Smooth muscle cell (in vitro differentiated cells): Measurements from ENCODE around the gene LDHA. TPM values are rescaled to one million over a fixed set of nuclear protein-coding genes. Genes with fewer than 3 reads are reported as not detected.

Experiments
- DNase-seq: peaks from one replicate; lab custom pipeline; 2025; ENCODE audit not compliant: unreplicated experiment; lab: John Stamatoyannopoulos, UW
- H2AFZ ChIP-seq: fragments of 200-600 bp; sonication (generic); 2 replicates; pipeline ENCODE4 v1.6.0; 2016; ENCODE audit warnings: antibody characterized with exemption, low read depth, mild to moderate bottlenecking
- H3F3A ChIP-seq: fragments of 200-600 bp; sonication (generic); 2 replicates; pipeline ENCODE4 v1.6.0; 2017; ENCODE audit warnings: antibody characterized with exemption, low read depth
- H3K27ac ChIP-seq: fragments of 200-600 bp; sonication (generic); 2 replicates; pipeline ENCODE4 v1.5.1; 2016; ENCODE audit warnings: low read depth, mild to moderate bottlenecking
- H3K27me3 ChIP-seq: fragments of 200-600 bp; sonication (generic); 2 replicates; pipeline ENCODE4 v1.6.1; 2016; ENCODE audit warnings: low read depth, mild to moderate bottlenecking
- H3K36me3 ChIP-seq: fragments of 200-600 bp; sonication (generic); 2 replicates; pipeline ENCODE4 v1.5.1; 2016; ENCODE audit warnings: low read depth
- H3K4me1 ChIP-seq: fragments of 200-600 bp; sonication (generic); 2 replicates; pipeline ENCODE4 v1.5.1; 2016; ENCODE audit warnings: low read depth
- H3K4me2 ChIP-seq: fragments of 200-600 bp; sonication (generic); 2 replicates; pipeline ENCODE4 v1.6.0; 2016; ENCODE audit warnings: mild to moderate bottlenecking
- H3K4me3 ChIP-seq: fragments of 200-600 bp; sonication (generic); 2 replicates; pipeline ENCODE4 v1.5.1; 2016; ENCODE audit warnings: mild to moderate bottlenecking
- H3K79me2 ChIP-seq: fragments of 200-600 bp; sonication (generic); 2 replicates; pipeline ENCODE4 v1.6.0; 2016; ENCODE audit warnings: low read depth, mild to moderate bottlenecking
- H3K9ac ChIP-seq: fragments of 200-600 bp; sonication (generic); 2 replicates; pipeline ENCODE4 v1.6.0; 2016; ENCODE audit warnings: low read depth
- H3K9me3 ChIP-seq: fragments of 200-600 bp; sonication (generic); replicated peaks from 2 replicates; pipeline ENCODE4 v1.5.1; 2016; ENCODE audit warnings: low read depth
- H4K20me1 ChIP-seq: fragments of 200-600 bp; sonication (generic); 2 replicates; pipeline ENCODE4 v1.6.0; 2016; ENCODE audit warnings: low read depth
- WGBS: methylation state at CpG from one replicate; pipeline ENCODE4 v1.1.7; 2016; ENCODE audit warnings: low lambda C conversion rate; 5-methylcytosine and 5-hydroxymethylcytosine counted together
- polyA plus RNA-seq: library from polyadenylated mRNA; unstranded; fragments of >200 nt; fragmentation: Nextera tagmentation; extraction: Ambion mirVana; gene quantifications from 2 replicates; pipeline ENCODE4 v1.2.1, GENCODE V29; 2016
- total RNA-seq: library from RNA; depleted of rRNA; stranded (reverse); fragments of >200 nt; gene quantifications from 2 replicates; pipeline ENCODE4 v1.2.3, GENCODE V29; 2014
- TF ChIP-seq, protein P1 (sequence below): fragments of 200-600 bp; sonication (generic); IDR thresholded peaks from 2 replicates; pipeline ENCODE4 v1.5.1; 2017; ENCODE audit warnings: borderline replicate concordance, mild to moderate bottlenecking, antibody characterized with exemption; ENCODE audit not compliant: insufficient read depth, poor library complexity, severe bottlenecking

Gene LDHA
- total and polyA plus RNA-seq, 2 experiments from 2014 or later, result 1,106 to 2,158 TPM

DNA sequence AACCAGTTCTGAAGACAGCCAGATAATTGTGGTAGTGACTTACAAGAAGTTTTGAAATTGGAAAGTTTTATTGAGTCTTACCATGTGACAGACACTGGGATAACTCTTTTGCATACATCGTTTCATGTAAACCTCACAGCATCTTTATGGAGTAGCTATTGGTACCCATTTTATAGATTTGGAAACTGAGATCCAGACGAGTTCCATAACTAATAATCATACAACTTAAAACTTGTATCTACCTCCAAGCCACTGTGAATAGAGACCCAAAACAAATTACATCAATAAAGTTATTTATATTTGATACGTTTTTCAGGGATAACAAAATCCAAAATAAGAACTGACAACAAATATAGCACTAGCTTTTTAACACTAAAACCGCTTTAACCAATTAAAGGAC is 35.7 kb upstream of the LDHA start:
- WGBS, result 97% methylated on average over 4 of the region's 4 CpGs
- TF ChIP-seq, protein P1, sequence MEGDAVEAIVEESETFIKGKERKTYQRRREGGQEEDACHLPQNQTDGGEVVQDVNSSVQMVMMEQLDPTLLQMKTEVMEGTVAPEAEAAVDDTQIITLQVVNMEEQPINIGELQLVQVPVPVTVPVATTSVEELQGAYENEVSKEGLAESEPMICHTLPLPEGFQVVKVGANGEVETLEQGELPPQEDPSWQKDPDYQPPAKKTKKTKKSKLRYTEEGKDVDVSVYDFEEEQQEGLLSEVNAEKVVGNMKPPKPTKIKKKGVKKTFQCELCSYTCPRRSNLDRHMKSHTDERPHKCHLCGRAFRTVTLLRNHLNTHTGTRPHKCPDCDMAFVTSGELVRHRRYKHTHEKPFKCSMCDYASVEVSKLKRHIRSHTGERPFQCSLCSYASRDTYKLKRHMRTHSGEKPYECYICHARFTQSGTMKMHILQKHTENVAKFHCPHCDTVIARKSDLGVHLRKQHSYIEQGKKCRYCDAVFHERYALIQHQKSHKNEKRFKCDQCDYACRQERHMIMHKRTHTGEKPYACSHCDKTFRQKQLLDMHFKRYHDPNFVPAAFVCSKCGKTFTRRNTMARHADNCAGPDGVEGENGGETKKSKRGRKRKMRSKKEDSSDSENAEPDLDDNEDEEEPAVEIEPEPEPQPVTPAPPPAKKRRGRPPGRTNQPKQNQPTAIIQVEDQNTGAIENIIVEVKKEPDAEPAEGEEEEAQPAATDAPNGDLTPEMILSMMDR, result no peak
- H3K27ac ChIP-seq, result no peak overlapping the region

GRCh38 chr11:18361154-18361553 is 33.2 kb upstream of the LDHA start:
- Histone ChIP-seq H3K4me2 (no peak overlapping the region), H3K27ac (no peak overlapping the region), H3K4me3 (no peak overlapping the region), H3K9me3 (no peaks in the 10 kb centered on the region), H2AFZ (no peak overlapping the region), H4K20me1 (no peaks in the 10 kb centered on the region), H3K79me2 (no peaks in the 10 kb centered on the region), H3K27me3 (no peaks in the 10 kb centered on the region), H3K36me3 (peaks cover 23% of the 10 kb centered on the region), H3K4me1 (no peaks in the 10 kb centered on the region), H3F3A (no peaks in the 10 kb centered on the region), H3K9ac (no peak overlapping the region)
- 60% methylated on average over 5 of the region's 5 CpGs for WGBS
- DNase-seq, result no peak
- TF ChIP-seq, protein P1, result no peak

More for the DNA sequence above, 35.7 kb upstream of the LDHA start:
- Histone ChIP-seq H3K27me3 (no peaks in the 10 kb centered on the region), H4K20me1 (no peaks in the 10 kb centered on the region), H3K9me3 (no peaks in the 10 kb centered on the region), H3K4me2 (no peak overlapping the region), H3K79me2 (no peaks in the 10 kb centered on the region), H3K9ac (no peak overlapping the region), H3F3A (no peaks in the 10 kb centered on the region), H3K4me3 (no peak overlapping the region), H3K36me3 (peaks cover 20% of the 10 kb centered on the region), H2AFZ (no peak overlapping the region), H3K4me1 (no peaks in the 10 kb centered on the region)
- no peak for DNase-seq

GRCh38 chr11:18364495-18365073 is 29.8 kb upstream of the LDHA start:
- no peaks in the 10 kb centered on the region for H3K79me2 ChIP-seq
- no peak overlapping the region for H2AFZ ChIP-seq
- WGBS, result 98% methylated on average over 4 of the region's 4 CpGs
- H3K36me3 ChIP-seq, result peaks cover 17% of the 10 kb centered on the region
- H3K27me3 ChIP-seq, result no peaks in the 10 kb centered on the region
- no peak overlapping the region for H3K9ac ChIP-seq
- H3K27ac ChIP-seq, result no peak overlapping the region
- no peak overlapping the region for H3K4me3 ChIP-seq
- TF ChIP-seq, protein P1, result no peak
- no peaks in the 10 kb centered on the region for H3K9me3 ChIP-seq
- peaks cover 7% of the 10 kb centered on the region for H3F3A ChIP-seq
- no peaks in the 10 kb centered on the region for H4K20me1 ChIP-seq
- DNase-seq, result no peak
- no peaks in the 10 kb centered on the region for H3K4me1 ChIP-seq
- no peak overlapping the region for H3K4me2 ChIP-seq

- no peak for DNase-seq
- Histone ChIP-seq H3F3A (peaks cover 7% of the 10 kb centered on the region), H3K79me2 (no peaks in the 10 kb centered on the region), H4K20me1 (no peaks in the 10 kb centered on the region), H3K4me3 (no peak overlapping the region), H3K27me3 (no peaks in the 10 kb centered on the region), H3K9me3 (no peaks in the 10 kb centered on the region), H3K4me1 (no peaks in the 10 kb centered on the region), H3K27ac (no peak overlapping the region), H3K9ac (no peak overlapping the region), H3K4me2 (no peak overlapping the region), H3K36me3 (peaks cover 17% of the 10 kb centered on the region), H2AFZ (no peak overlapping the region)
- WGBS, result 95% methylated on average over 4 of the region's 4 CpGs
- TF ChIP-seq, protein P1, result no peak
Observed at GRCh38 chr11:18365741-18366140, 28.6 kb upstream of the LDHA start.
